ENCODE measurements around the gene NINJ1. TPM values are rescaled to one million over a fixed set of nuclear protein-coding genes. Genes with fewer than 3 reads are reported as not detected.

The NINJ1 gene
- total RNA-seq, 4 donors from 2014 or later, result 20.6 to 87.4 (median 44.2) TPM

- peak; percentile 2 to 11 for DNase-seq
- H3K36me3 ChIP-seq, result no peaks in the 10 kb centered on the region
- H3K4me3 ChIP-seq, result no peak overlapping the region
- no peak overlapping the region for H3K27ac ChIP-seq
- no peaks in the 10 kb centered on the region for H3K27me3 ChIP-seq
- H3K9me3 ChIP-seq, result no peaks in the 10 kb centered on the region
- intact Hi-C loops (cut with DNase I; ENCODE audit: low total_unique reads), result no loop called here
- no peak for TF ChIP-seq CTCF (IDR thresholded peaks at IDR 0.05)
- TF ChIP-seq POLR2A (IDR thresholded peaks at IDR 0.05), result no peak
- no peaks in the 10 kb centered on the region for H3K4me1 ChIP-seq
Observed at GRCh38 chr9:93079371-93079770, 54.7 kb downstream of the NINJ1 start.

GRCh38 chr9:93077811-93078210, 56.2 kb downstream of the NINJ1 start:
- intact Hi-C loops (cut with DNase I; ENCODE audit: low total_unique reads), result no loop called here
- DNase-seq, result no peak
- Histone ChIP-seq H3K27ac (no peak overlapping the region), H3K9me3 (no peaks in the 10 kb centered on the region), H3K27me3 (no peaks in the 10 kb centered on the region), H3K4me3 (no peak overlapping the region), H3K4me1 (peaks cover under 1 to 4% of the 10 kb centered on the region in 2 donors), H3K36me3 (no peaks in the 10 kb centered on the region)
- TF ChIP-seq POLR2A (IDR thresholded peaks at IDR 0.05) (no peak), CTCF (IDR thresholded peaks at IDR 0.05) (no peak)

- intact Hi-C loops (cut with DNase I; ENCODE audit: low total_unique reads), result no loop called here
- Histone ChIP-seq H3K4me1 (peaks cover 4 to 5% of the 10 kb centered on the region in 2 donors), H3K27ac (no peak overlapping the region), H3K9me3 (no peaks in the 10 kb centered on the region), H3K27me3 (no peaks in the 10 kb centered on the region), H3K36me3 (no peaks in the 10 kb centered on the region), H3K4me3 (no peak overlapping the region)
- TF ChIP-seq POLR2A (IDR thresholded peaks at IDR 0.05) (no peak), CTCF (IDR thresholded peaks at IDR 0.05) (no peak)
- DNase-seq, result no peak
Observed at GRCh38 chr9:93077367-93077766, 56.7 kb downstream of the NINJ1 start.

- no peak for DNase-seq
- Histone ChIP-seq H3K4me1 (peaks cover 4 to 9% of the 10 kb centered on the region in 2 donors), H3K9me3 (no peaks in the 10 kb centered on the region), H3K4me3 (no peak overlapping the region), H3K36me3 (no peaks in the 10 kb centered on the region), H3K27ac (peak overlapping the region in 1 of 2 donors; percentile 10), H3K27me3 (no peaks in the 10 kb centered on the region)
- intact Hi-C loops (cut with DNase I; ENCODE audit: low total_unique reads), result no loop called here
- TF ChIP-seq POLR2A (IDR thresholded peaks at IDR 0.05) (no peak), CTCF (IDR thresholded peaks at IDR 0.05) (no peak)
Observed at GRCh38 chr9:93076792-93077128, 57.3 kb downstream of the NINJ1 start.

GRCh38 chr9:93076101-93076791, 57.8 kb downstream of the NINJ1 start:
- no peak for TF ChIP-seq CTCF (IDR thresholded peaks at IDR 0.05)
- TF ChIP-seq POLR2A (IDR thresholded peaks at IDR 0.05), result no peak
- no peaks in the 10 kb centered on the region for H3K9me3 ChIP-seq
- intact Hi-C loops (cut with DNase I; ENCODE audit: low total_unique reads), result no loop called here

More at GRCh38 chr9:93076101-93076791, 57.8 kb downstream of the NINJ1 start:
- H3K27ac ChIP-seq, result peak overlapping the region in 1 of 2 donors; percentile 10
- peaks cover 4 to 9% of the 10 kb centered on the region in 2 donors for H3K4me1 ChIP-seq
- H3K27me3 ChIP-seq, result no peaks in the 10 kb centered on the region
- no peak for DNase-seq
- no peaks in the 10 kb centered on the region for H3K36me3 ChIP-seq
- H3K4me3 ChIP-seq, result no peak overlapping the region
